ENCODE measurements around the gene KATNAL1. TPM values are rescaled to one million over a fixed set of nuclear protein-coding genes. Genes with fewer than 3 reads are reported as not detected.

The KATNAL1 gene
- total RNA-seq, 1 donor from 2014 or later, result 13.4 TPM

GRCh38 chr13:30333616-30334015 is 26.3 kb upstream of the KATNAL1 start:
- ChIA-PET CTCF (interaction anchor here (1.4 to 1.6 kb wide), 2 partner anchors 21 to 38 kb away, joined by 3 to 6 read pairs; no protein-coding TSS in a partner anchor), POLR2A (interaction anchor here (0.9 to 3.0 kb wide), 5 partner anchors 15 to 43 kb away, joined by 3 to 11 read pairs (median 8); partner anchors contain the start of gene KATNAL1)
- Mint-ChIP-seq H3K4me3 (no peak overlapping the region), H3K4me1 (peaks cover 52% of the 10 kb centered on the region), H3K27ac (peak overlapping the region; percentile 2), H3K9me3 (no peaks in the 10 kb centered on the region), H3K36me3 (ENCODE audit: low read depth) (no peaks in the 10 kb centered on the region), H3K27me3 (no peaks in the 10 kb centered on the region)
- no peak for ATAC-seq (ENCODE audit: low read depth)
- DNase-seq, result no peak
- TF ChIP-seq CTCF (IDR thresholded peaks at IDR 0.05), result no peak
- intact Hi-C loops (cut with micrococcal nuclease), result no loop called here

- POLR2A ChIA-PET, result interaction anchor here (0.6 to 3.0 kb wide), 9 partner anchors 16 to 219 kb away, joined by 3 to 11 read pairs (median 3); partner anchors contain the start of genes KATNAL1 and UBE2L5
- no peak for TF ChIP-seq CTCF (IDR thresholded peaks at IDR 0.05)
- peak; percentile 79 for ATAC-seq (ENCODE audit: low read depth)
- CTCF ChIA-PET, result interaction anchor here (1.4 to 1.6 kb wide), 2 partner anchors 22 to 39 kb away, joined by 3 to 6 read pairs; no protein-coding TSS in a partner anchor
- H3K9me3 Mint-ChIP-seq, result no peaks in the 10 kb centered on the region
- H3K27ac Mint-ChIP-seq, result peak overlapping the region; percentile 48
- H3K4me1 Mint-ChIP-seq, result peaks cover 52% of the 10 kb centered on the region
- H3K4me3 Mint-ChIP-seq, result peak overlapping the region; percentile 3
- intact Hi-C loops (cut with micrococcal nuclease), result loop anchor here (1.0 kb wide), 1 partner anchor 18 kb away; no protein-coding TSS in a partner anchor
- DNase-seq, result no peak
- no peaks in the 10 kb centered on the region for H3K27me3 Mint-ChIP-seq
- no peaks in the 10 kb centered on the region for H3K36me3 Mint-ChIP-seq (ENCODE audit: low read depth)
Measured at GRCh38 chr13:30332456-30333143, 25.2 kb upstream of the KATNAL1 start.

GRCh38 chr13:30331331-30331771 is 24.0 kb upstream of the KATNAL1 start:
- H3K36me3 Mint-ChIP-seq (ENCODE audit: low read depth), result no peaks in the 10 kb centered on the region
- ChIA-PET POLR2A (interaction anchor here (3.0 kb wide), 1 partner anchor 24 kb away, joined by 11 read pairs; the partner anchor contains the start of gene KATNAL1), CTCF (no interaction called here)
- H3K9me3 Mint-ChIP-seq, result no peaks in the 10 kb centered on the region
- peak overlapping the region; percentile 10 for H3K27ac Mint-ChIP-seq
- no peak for DNase-seq
- H3K4me1 Mint-ChIP-seq, result peaks cover 46% of the 10 kb centered on the region
- H3K27me3 Mint-ChIP-seq, result no peaks in the 10 kb centered on the region
- ATAC-seq (ENCODE audit: low read depth), result no peak
- no peak overlapping the region for H3K4me3 Mint-ChIP-seq
- intact Hi-C loops (cut with micrococcal nuclease), result no loop called here
- no peak for TF ChIP-seq CTCF (IDR thresholded peaks at IDR 0.05)

- no peak for TF ChIP-seq CTCF (IDR thresholded peaks at IDR 0.05)
- Mint-ChIP-seq H3K4me3 (no peak overlapping the region), H3K27ac (no peak overlapping the region), H3K9me3 (no peaks in the 10 kb centered on the region), H3K36me3 (ENCODE audit: low read depth) (no peaks in the 10 kb centered on the region), H3K27me3 (no peaks in the 10 kb centered on the region), H3K4me1 (peaks cover 39% of the 10 kb centered on the region)
- no peak for ATAC-seq (ENCODE audit: low read depth)
- ChIA-PET POLR2A (interaction anchor here (0.9 kb wide), 1 partner anchor 21 kb away, joined by 3 read pairs; the partner anchor contains the start of gene KATNAL1), CTCF (no interaction called here)
- intact Hi-C loops (cut with micrococcal nuclease), result no loop called here
- DNase-seq, result no peak
Measured at GRCh38 chr13:30329009-30329585, 21.7 kb upstream of the KATNAL1 start.

GRCh38 chr13:30325668-30326067 is 18.3 kb upstream of the KATNAL1 start:
- no peaks in the 10 kb centered on the region for H3K9me3 Mint-ChIP-seq
- ATAC-seq (ENCODE audit: low read depth) (no peak), DNase-seq (no peak)
- H3K4me1 Mint-ChIP-seq, result peaks cover 10% of the 10 kb centered on the region
- ChIA-PET POLR2A (no interaction called here), CTCF (no interaction called here)
- no peak for TF ChIP-seq CTCF (IDR thresholded peaks at IDR 0.05)
- H3K27me3 Mint-ChIP-seq, result no peaks in the 10 kb centered on the region
- intact Hi-C loops (cut with micrococcal nuclease), result no loop called here
- no peaks in the 10 kb centered on the region for H3K36me3 Mint-ChIP-seq (ENCODE audit: low read depth)
- no peak overlapping the region for H3K4me3 Mint-ChIP-seq
- no peak overlapping the region for H3K27ac Mint-ChIP-seq
